ENCODE measurements around the gene CHRDL1. TPM values are rescaled to one million over a fixed set of nuclear protein-coding genes. Genes with fewer than 3 reads are reported as not detected.

CHRDL1 gene
- total RNA-seq, 4 donors from 2014 or later, result 27.4 to 90.2 (median 56.5) TPM

- H3K36me3 ChIP-seq, result no peaks in the 10 kb centered on the region
- H3K27me3 ChIP-seq, result peaks cover 0 to 1% of the 10 kb centered on the region in 2 donors
- no peaks in the 10 kb centered on the region for H3K9me3 ChIP-seq
- intact Hi-C loops (cut with DNase I; ENCODE audit: low total_unique reads), result no loop called here
- peak overlapping the region; percentile 17 to 39 for H3K4me3 ChIP-seq
- no peaks in the 10 kb centered on the region for H3K4me1 ChIP-seq
- peak overlapping the region; percentile 59 to 73 for H3K27ac ChIP-seq
- TF ChIP-seq, protein P1, sequence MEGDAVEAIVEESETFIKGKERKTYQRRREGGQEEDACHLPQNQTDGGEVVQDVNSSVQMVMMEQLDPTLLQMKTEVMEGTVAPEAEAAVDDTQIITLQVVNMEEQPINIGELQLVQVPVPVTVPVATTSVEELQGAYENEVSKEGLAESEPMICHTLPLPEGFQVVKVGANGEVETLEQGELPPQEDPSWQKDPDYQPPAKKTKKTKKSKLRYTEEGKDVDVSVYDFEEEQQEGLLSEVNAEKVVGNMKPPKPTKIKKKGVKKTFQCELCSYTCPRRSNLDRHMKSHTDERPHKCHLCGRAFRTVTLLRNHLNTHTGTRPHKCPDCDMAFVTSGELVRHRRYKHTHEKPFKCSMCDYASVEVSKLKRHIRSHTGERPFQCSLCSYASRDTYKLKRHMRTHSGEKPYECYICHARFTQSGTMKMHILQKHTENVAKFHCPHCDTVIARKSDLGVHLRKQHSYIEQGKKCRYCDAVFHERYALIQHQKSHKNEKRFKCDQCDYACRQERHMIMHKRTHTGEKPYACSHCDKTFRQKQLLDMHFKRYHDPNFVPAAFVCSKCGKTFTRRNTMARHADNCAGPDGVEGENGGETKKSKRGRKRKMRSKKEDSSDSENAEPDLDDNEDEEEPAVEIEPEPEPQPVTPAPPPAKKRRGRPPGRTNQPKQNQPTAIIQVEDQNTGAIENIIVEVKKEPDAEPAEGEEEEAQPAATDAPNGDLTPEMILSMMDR (IDR thresholded peaks at IDR 0.05), result no peak
- TF ChIP-seq POLR2A (IDR thresholded peaks at IDR 0.05), result no peak
- no peak for DNase-seq
Measured at GRCh38 chrX:110794601-110795000, 1.0 kb downstream of the CHRDL1 start.

GRCh38 chrX:110791071-110791470 lies 4.5 kb downstream of the CHRDL1 start:
- no peak for DNase-seq
- H3K9me3 ChIP-seq, result no peaks in the 10 kb centered on the region
- H3K27ac ChIP-seq, result no peak overlapping the region
- H3K36me3 ChIP-seq, result no peaks in the 10 kb centered on the region
- no peak overlapping the region for H3K4me3 ChIP-seq
- H3K27me3 ChIP-seq, result no peaks in the 10 kb centered on the region
- intact Hi-C loops (cut with DNase I; ENCODE audit: low total_unique reads), result no loop called here
- TF ChIP-seq POLR2A (IDR thresholded peaks at IDR 0.05), result no peak
- TF ChIP-seq, protein P1 (IDR thresholded peaks at IDR 0.05), result no peak
- H3K4me1 ChIP-seq, result no peaks in the 10 kb centered on the region

- no peak for DNase-seq
- Histone ChIP-seq H3K27ac (no peak overlapping the region), H3K9me3 (no peaks in the 10 kb centered on the region), H3K4me3 (no peak overlapping the region), H3K36me3 (no peaks in the 10 kb centered on the region), H3K27me3 (no peaks in the 10 kb centered on the region), H3K4me1 (no peaks in the 10 kb centered on the region)
- intact Hi-C loops (cut with DNase I; ENCODE audit: low total_unique reads), result no loop called here
- TF ChIP-seq POLR2A (IDR thresholded peaks at IDR 0.05), result no peak
- TF ChIP-seq, protein P1 (IDR thresholded peaks at IDR 0.05), result no peak
Measured at GRCh38 chrX:110786486-110786885, 9.1 kb downstream of the CHRDL1 start.

DNA sequence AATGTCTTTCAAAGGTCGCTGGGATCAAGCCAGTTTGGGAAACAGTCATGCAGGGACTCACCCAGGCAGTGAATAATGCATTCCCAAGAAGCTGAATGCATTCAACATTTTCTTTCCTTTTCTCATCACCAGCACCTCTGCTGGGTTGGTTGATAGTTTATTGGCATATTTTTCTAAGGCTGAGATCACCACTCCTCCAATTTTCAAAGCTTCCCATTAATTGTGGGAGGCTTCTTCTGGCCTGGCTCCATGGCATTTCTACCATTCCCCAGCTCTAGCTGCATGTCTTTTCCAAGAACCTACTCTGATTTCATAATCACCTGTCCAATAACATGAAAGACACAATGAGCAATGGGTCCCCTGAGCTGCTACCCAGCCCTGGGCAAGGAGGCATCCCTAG lies 35.8 kb downstream of the CHRDL1 start:
- no peak for DNase-seq
- intact Hi-C loops (cut with DNase I; ENCODE audit: low total_unique reads), result no loop called here
- TF ChIP-seq, protein P1 (IDR thresholded peaks at IDR 0.05), result no peak
- no peak for TF ChIP-seq POLR2A (IDR thresholded peaks at IDR 0.05)

DNA sequence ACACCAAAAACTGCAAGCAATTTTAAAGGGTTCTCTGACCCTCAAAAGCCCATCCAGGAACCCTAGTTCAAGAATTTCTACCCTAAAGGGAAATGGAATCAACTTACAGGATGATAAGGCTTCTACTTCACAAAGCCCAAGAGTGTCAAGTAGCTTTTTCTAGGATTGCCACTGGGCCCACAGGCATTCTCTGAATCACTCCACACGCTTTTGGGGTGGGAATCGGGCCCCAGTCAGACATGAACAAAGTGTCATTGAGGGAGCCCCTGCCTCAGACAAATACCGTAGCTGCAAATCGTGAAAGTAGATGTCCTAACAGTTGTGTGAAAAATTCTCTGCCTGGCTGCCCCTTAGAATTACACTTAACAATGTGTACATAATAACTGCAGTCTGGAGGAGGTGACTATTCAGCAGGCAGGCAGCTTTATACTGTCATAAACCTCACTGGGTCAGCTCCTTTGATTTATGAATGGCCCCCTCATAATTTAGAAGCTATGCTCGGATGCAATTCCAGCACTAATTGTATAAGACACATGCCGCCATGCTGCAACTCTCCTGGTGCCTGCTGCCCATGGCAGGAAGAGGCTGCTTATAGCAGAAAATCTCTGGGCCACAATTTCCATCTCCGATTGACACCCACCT lies 36.7 kb downstream of the CHRDL1 start:
- no peaks in the 10 kb centered on the region for H3K36me3 ChIP-seq
- H3K4me1 ChIP-seq, result no peaks in the 10 kb centered on the region
- no peak for DNase-seq
- intact Hi-C loops (cut with DNase I; ENCODE audit: low total_unique reads), result no loop called here
- H3K27ac ChIP-seq, result no peak overlapping the region
- H3K4me3 ChIP-seq, result no peak overlapping the region
- no peak for TF ChIP-seq POLR2A (IDR thresholded peaks at IDR 0.05)
- TF ChIP-seq, protein P1 (IDR thresholded peaks at IDR 0.05), result no peak
- no peaks in the 10 kb centered on the region for H3K9me3 ChIP-seq
- H3K27me3 ChIP-seq, result no peaks in the 10 kb centered on the region

More for the DNA sequence above, 35.8 kb downstream of the CHRDL1 start:
- Histone ChIP-seq H3K27me3 (no peaks in the 10 kb centered on the region), H3K27ac (no peak overlapping the region), H3K4me1 (no peaks in the 10 kb centered on the region), H3K4me3 (no peak overlapping the region), H3K9me3 (no peaks in the 10 kb centered on the region), H3K36me3 (no peaks in the 10 kb centered on the region)

Measured in uterus (tissue), 4 donors.